Mesenchymal stem cell (in vitro differentiated cells and primary cell): ENCODE measurements around the gene SPAG17.

ENCODE experiments used
- DNase-seq: peaks from one replicate; pipeline ENCODE4 v3.0.0-alpha.2; 2013
- H2AFZ ChIP-seq: one replicate; pipeline ENCODE4 v1.6.1; 2013; ENCODE audit warnings: low read depth, mild to moderate bottlenecking, control low read depth, inconsistent platforms, low read length, moderate library complexity
- H2AK5ac ChIP-seq: 2 replicates; pipeline ENCODE4 v1.6.1; 2013; ENCODE audit warnings: low read length, moderate library complexity, mild to moderate bottlenecking, inconsistent platforms; ENCODE audit not compliant: severe bottlenecking
- H2BK120ac ChIP-seq: one replicate; pipeline ENCODE4 v1.6.1; 2013; ENCODE audit warnings: low read depth, mild to moderate bottlenecking, inconsistent platforms, low read length, moderate library complexity
- H2BK12ac ChIP-seq, 2 experiments: one replicate each; pipeline ENCODE4 v1.6.1; 2013; ENCODE audit warnings: inconsistent platforms in 2 of 2, low read length in 2 of 2, mild to moderate bottlenecking in 2 of 2, moderate library complexity in 2 of 2, control low read depth in 1 of 2
- H2BK15ac ChIP-seq: one replicate; pipeline ENCODE4 v1.6.1; 2013; ENCODE audit warnings: mild to moderate bottlenecking, low read depth, inconsistent platforms; ENCODE audit not compliant: poor library complexity, severe bottlenecking
- H2BK5ac ChIP-seq: 2 replicates; pipeline ENCODE4 v1.6.1; 2013; ENCODE audit warnings: low read depth, mild to moderate bottlenecking, low read length, control low read depth, inconsistent platforms; ENCODE audit not compliant: poor library complexity, severe bottlenecking
- H3K14ac ChIP-seq, 2 experiments: one replicate each; pipeline ENCODE4 v1.6.1; 2013; ENCODE audit warnings: inconsistent platforms in 2 of 2, low read length in 2 of 2, control low read depth in 1 of 2, mild to moderate bottlenecking in 1 of 2, moderate library complexity in 1 of 2
- H3K18ac ChIP-seq, 2 experiments: one replicate each; pipeline ENCODE4 v1.6.1; 2013; ENCODE audit warnings: inconsistent platforms in 2 of 2, low read length in 2 of 2, control low read depth in 1 of 2, low read depth in 1 of 2, mild to moderate bottlenecking in 1 of 2
- H3K23ac ChIP-seq, 2 experiments: one replicate each; pipeline ENCODE4 v1.6.1; 2013; ENCODE audit warnings: inconsistent platforms in 2 of 2, low read length in 2 of 2, mild to moderate bottlenecking in 2 of 2, moderate library complexity in 2 of 2, control low read depth in 1 of 2
- H3K27ac ChIP-seq: 2 replicates; pipeline ENCODE4 v1.5.1; 2013; ENCODE audit warnings: mild to moderate bottlenecking, moderate library complexity, low read length, control low read depth, inconsistent platforms; ENCODE audit not compliant: poor library complexity, severe bottlenecking
- H3K27me3 ChIP-seq, 2 experiments: 2 replicates each; pipeline versions ENCODE4 v1.6.1 to v1.7.0; 2013; ENCODE audit warnings: low read length in 2 of 2, mild to moderate bottlenecking in 2 of 2, moderate library complexity in 2 of 2, control low read depth in 1 of 2, inconsistent platforms in 1 of 2; ENCODE audit not compliant: control insufficient read depth in 1 of 2, insufficient read depth in 1 of 2
- H3K36me3 ChIP-seq, 2 experiments: 2 replicates each; pipeline versions ENCODE4 v1.6.1 to v1.7.0; 2013; ENCODE audit warnings: low read length in 2 of 2, control low read depth in 1 of 2, inconsistent platforms in 1 of 2, low read depth in 1 of 2, mild to moderate bottlenecking in 1 of 2; ENCODE audit not compliant: insufficient read depth in 2 of 2, control insufficient read depth in 1 of 2
- H3K4ac ChIP-seq, 2 experiments: one replicate each; pipeline ENCODE4 v1.6.1; 2013; ENCODE audit warnings: inconsistent platforms in 2 of 2, low read length in 2 of 2, mild to moderate bottlenecking in 2 of 2, moderate library complexity in 2 of 2, control low read depth in 1 of 2, low read depth in 1 of 2
- H3K4me1 ChIP-seq: 2 replicates; pipeline ENCODE4 v1.6.1; 2013; ENCODE audit warnings: low read depth, low read length, control low read depth; ENCODE audit not compliant: control insufficient read depth, insufficient read depth
- H3K4me2 ChIP-seq: 2 replicates; pipeline ENCODE4 v1.6.1; 2013; ENCODE audit warnings: low read length, mild to moderate bottlenecking, inconsistent platforms; ENCODE audit not compliant: poor library complexity, severe bottlenecking
- H3K4me3 ChIP-seq, 2 experiments: 2 replicates each; pipeline versions ENCODE4 v1.5.1 to v1.7.0; 2013; ENCODE audit warnings: low read length in 2 of 2, mild to moderate bottlenecking in 2 of 2, control low read depth in 1 of 2, low read depth in 1 of 2; ENCODE audit not compliant: insufficient read depth in 1 of 2
- H3K79me1 ChIP-seq: replicated peaks from 2 replicates; pipeline ENCODE4 v1.6.1; 2013; ENCODE audit warnings: mild to moderate bottlenecking, control low read depth, low read length, inconsistent platforms; ENCODE audit not compliant: poor library complexity, severe bottlenecking
- H3K9ac ChIP-seq: 2 replicates; pipeline ENCODE4 v1.7.0; 2013; ENCODE audit warnings: mild to moderate bottlenecking, low read length, moderate library complexity
- H3K9me3 ChIP-seq: 2 replicates; pipeline ENCODE4 v1.7.0; 2013; ENCODE audit warnings: mild to moderate bottlenecking, low read length; ENCODE audit not compliant: control insufficient read depth
- H4K8ac ChIP-seq: one replicate; pipeline ENCODE4 v1.6.1; 2013; ENCODE audit warnings: inconsistent platforms, mild to moderate bottlenecking, low read length, moderate library complexity
- H4K91ac ChIP-seq: one replicate; pipeline ENCODE4 v1.6.1; 2013; ENCODE audit warnings: mild to moderate bottlenecking, low read length, inconsistent platforms
- WGBS: methylation state at CpG from one replicate; pipeline ENCODE4 v1.1.7; 2013; ENCODE audit warnings: mixed read lengths; 5-methylcytosine and 5-hydroxymethylcytosine counted together

The SPAG17 gene

DNA sequence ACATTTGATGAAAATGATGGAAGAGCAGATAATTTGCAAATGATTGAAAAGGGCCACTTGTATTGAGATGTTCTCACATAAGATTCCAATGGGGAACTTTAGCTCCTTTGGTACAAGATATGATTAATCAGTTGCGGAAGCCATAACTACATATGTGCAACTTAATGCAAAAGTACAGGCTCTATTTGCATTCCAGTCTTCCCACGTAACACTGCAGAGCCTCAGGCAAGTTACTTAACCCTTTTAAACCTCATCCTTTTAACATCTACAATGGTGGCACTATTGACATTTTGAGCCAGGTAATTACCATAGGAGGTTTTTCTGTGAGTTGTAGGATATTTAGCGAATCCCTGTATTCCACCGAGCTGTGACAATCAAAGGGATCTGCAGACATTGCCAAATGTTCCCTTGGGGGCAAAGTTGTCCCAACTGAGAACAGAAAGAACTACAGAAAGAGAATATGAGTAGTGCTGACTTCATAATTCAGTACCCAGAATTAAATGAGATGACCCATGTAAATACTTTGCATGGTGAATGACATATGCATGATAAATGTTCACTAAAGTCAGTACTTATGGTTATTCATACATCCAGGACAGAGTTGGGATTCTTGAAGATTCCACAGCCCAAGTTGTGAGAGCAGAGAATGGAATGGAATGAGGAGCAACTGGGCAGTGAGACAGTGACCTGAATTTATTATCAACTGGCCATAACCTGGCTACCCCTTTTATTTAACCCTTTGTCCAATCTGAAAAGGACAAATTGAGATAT is 62.6 kb downstream of the SPAG17 start:
- no peak overlapping the region for H3K23ac ChIP-seq
- H4K91ac ChIP-seq: no peak overlapping the region
- H3K14ac ChIP-seq: no peak overlapping the region
- no peak overlapping the region for H3K4me3 ChIP-seq
- H3K9ac ChIP-seq: no peak overlapping the region
- no peak overlapping the region for H2AFZ ChIP-seq
- no peak overlapping the region for H4K8ac ChIP-seq
- no peaks in the 10 kb centered on the region for H3K79me1 ChIP-seq
- no peak overlapping the region for H2AK5ac ChIP-seq
- no peaks in the 10 kb centered on the region for H3K9me3 ChIP-seq
- peak overlapping the region; percentile 18 for H3K27ac ChIP-seq
- DNase-seq: no peak
- no peak overlapping the region for H3K4ac ChIP-seq
- no peaks in the 10 kb centered on the region for H3K27me3 ChIP-seq
- no peak overlapping the region for H3K4me2 ChIP-seq
- 83% methylated on average over 4 of the region's 4 CpGs for WGBS
- no peak overlapping the region for H2BK120ac ChIP-seq
- H3K18ac ChIP-seq: no peak overlapping the region
- no peak overlapping the region for H2BK15ac ChIP-seq
- H3K4me1 ChIP-seq: peaks cover 4% of the 10 kb centered on the region
- H2BK5ac ChIP-seq: no peak overlapping the region
- H2BK12ac ChIP-seq: no peak overlapping the region
- no peaks in the 10 kb centered on the region for H3K36me3 ChIP-seq

DNA sequence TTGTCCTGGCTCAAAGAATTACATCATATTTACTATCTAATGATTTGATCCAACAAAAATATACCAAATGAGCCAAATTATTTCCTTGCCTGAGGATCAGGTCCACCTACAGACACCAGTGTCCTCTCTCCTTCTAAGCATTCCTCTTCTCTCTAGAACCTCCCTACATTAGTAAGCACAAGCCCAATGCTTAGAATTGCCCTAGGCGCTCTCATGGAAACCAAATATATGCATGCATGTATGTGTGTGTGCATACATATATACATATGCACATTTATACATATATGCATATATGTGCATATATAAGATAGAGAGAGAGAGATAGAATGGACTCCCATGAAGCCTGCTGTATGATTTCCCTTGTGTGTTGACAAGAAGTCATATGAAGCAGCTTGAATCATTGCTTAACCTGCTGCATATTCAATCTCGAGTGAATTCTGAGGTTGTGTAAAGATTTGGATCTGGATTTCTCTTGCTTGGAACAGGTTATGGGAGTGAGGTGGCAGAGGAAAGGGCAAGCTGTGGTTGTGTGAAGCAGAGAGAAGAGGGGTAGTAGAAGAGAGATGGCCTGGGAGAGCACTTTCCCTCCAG is 66.1 kb downstream of the SPAG17 start:
- no peaks in the 10 kb centered on the region for H3K79me1 ChIP-seq
- no peak overlapping the region for H3K14ac ChIP-seq
- no peak overlapping the region for H4K8ac ChIP-seq
- H2BK15ac ChIP-seq: no peak overlapping the region
- H2BK5ac ChIP-seq: no peak overlapping the region
- H3K4me2 ChIP-seq: no peak overlapping the region
- no peak overlapping the region for H3K4me3 ChIP-seq
- 85% methylated on average over 1 of the region's 2 CpGs for WGBS
- peaks cover 0 to 2% of the 10 kb centered on the region in 2 experiments for H3K27me3 ChIP-seq
- peaks cover 5% of the 10 kb centered on the region for H3K4me1 ChIP-seq
- H2BK12ac ChIP-seq: no peak overlapping the region
- no peaks in the 10 kb centered on the region for H3K9me3 ChIP-seq
- no peak overlapping the region for H2AFZ ChIP-seq
- H3K9ac ChIP-seq: no peak overlapping the region
- H4K91ac ChIP-seq: no peak overlapping the region
- H3K27ac ChIP-seq: no peak overlapping the region
- H2AK5ac ChIP-seq: no peak overlapping the region
- no peak overlapping the region for H2BK120ac ChIP-seq
- no peak overlapping the region for H3K23ac ChIP-seq
- no peak for DNase-seq
- no peak overlapping the region for H3K4ac ChIP-seq
- no peak overlapping the region for H3K18ac ChIP-seq
- H3K36me3 ChIP-seq: no peaks in the 10 kb centered on the region

DNA sequence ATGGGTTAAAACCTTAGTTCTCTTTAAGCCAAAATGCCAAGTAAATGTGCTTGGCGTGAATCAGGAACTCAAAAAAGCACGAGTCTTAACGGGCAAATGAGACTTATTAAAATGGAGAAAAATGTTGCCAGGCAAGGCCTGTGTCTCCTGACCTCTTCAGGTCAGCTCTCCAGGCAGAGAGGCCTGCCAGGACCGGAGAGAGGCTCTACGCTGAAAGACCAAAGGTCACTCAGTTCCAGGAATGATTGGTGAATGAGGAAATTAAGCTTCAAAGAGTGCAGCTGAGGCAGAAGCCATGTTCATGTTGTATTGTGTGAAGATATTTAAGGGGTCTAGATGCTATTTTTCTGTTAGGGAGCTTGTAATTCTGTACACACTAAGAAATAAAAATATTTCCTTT is 66.6 kb downstream of the SPAG17 start:
- no peaks in the 10 kb centered on the region for H3K79me1 ChIP-seq
- 49% methylated on average over 5 of the region's 5 CpGs for WGBS

DNA sequence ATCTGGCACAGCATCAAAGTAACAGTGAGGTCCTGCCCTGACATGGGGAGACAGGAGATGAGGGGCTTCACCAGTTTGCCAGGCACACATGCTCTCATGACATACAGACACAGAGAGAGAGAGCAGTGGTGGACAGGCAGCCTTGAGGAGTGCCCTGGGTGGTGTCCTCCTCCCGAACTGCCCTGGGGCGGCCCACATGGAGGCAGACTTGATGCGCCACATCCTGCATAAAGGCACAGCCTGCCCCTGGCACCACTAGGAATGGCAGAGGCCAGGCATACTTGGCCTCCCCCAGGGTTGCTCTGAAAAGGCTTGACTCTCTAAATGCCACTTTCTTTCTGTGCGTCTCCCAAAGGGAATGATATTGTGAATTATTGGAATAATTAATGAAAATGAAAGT is 67.5 kb downstream of the SPAG17 start:
- H3K4me1 ChIP-seq: peaks cover 5% of the 10 kb centered on the region
- H3K9ac ChIP-seq: no peak overlapping the region
- no peak overlapping the region for H4K91ac ChIP-seq
- H3K18ac ChIP-seq: no peak overlapping the region
- peak overlapping the region in 1 of 2 experiments; percentile 49 for H3K14ac ChIP-seq
- no peaks in the 10 kb centered on the region for H3K9me3 ChIP-seq
- no peak overlapping the region for H2BK5ac ChIP-seq
- no peak overlapping the region for H4K8ac ChIP-seq
- no peak overlapping the region for H3K23ac ChIP-seq
- H2BK12ac ChIP-seq: no peak overlapping the region
- H2AK5ac ChIP-seq: no peak overlapping the region
- peaks cover 0 to 2% of the 10 kb centered on the region in 2 experiments for H3K27me3 ChIP-seq
- H2BK120ac ChIP-seq: no peak overlapping the region
- H2BK15ac ChIP-seq: no peak overlapping the region
- no peaks in the 10 kb centered on the region for H3K79me1 ChIP-seq
- no peak overlapping the region for H3K4me2 ChIP-seq
- no peak overlapping the region for H3K4me3 ChIP-seq
- H2AFZ ChIP-seq: no peak overlapping the region
- no peaks in the 10 kb centered on the region for H3K36me3 ChIP-seq
- no peak for DNase-seq
- H3K27ac ChIP-seq: no peak overlapping the region
- 93% methylated on average over 4 of the region's 4 CpGs for WGBS
- H3K4ac ChIP-seq: no peak overlapping the region

More for the DNA sequence above, 66.6 kb downstream of the SPAG17 start:
- Histone ChIP-seq H2BK5ac (no peak overlapping the region), H3K4me1 (peaks cover 5% of the 10 kb centered on the region), H2AFZ (no peak overlapping the region), H4K91ac (no peak overlapping the region), H3K9ac (no peak overlapping the region), H3K14ac (no peak overlapping the region), H4K8ac (no peak overlapping the region), H3K4me3 (no peak overlapping the region), H3K36me3 (no peaks in the 10 kb centered on the region), H3K18ac (no peak overlapping the region), H2AK5ac (no peak overlapping the region), H2BK120ac (no peak overlapping the region), H3K9me3 (no peaks in the 10 kb centered on the region), H3K23ac (no peak overlapping the region), H3K27ac (no peak overlapping the region), H3K4ac (no peak overlapping the region), H3K4me2 (no peak overlapping the region), H2BK15ac (no peak overlapping the region), H3K27me3 (peaks cover 0 to 2% of the 10 kb centered on the region in 2 experiments), H2BK12ac (no peak overlapping the region)
- DNase-seq: no peak
